HEK293 (cell line): ENCODE results near the gene SCAF4.

ENCODE experiments used
- CTCF ChIA-PET: fragments of 350-600 bp; formaldehyde crosslinking; extraction: SDS; loops from one replicate; lab custom pipeline; 2021; ENCODE audit warnings: antibody characterized with exemption; lab: Yijun Ruan, JAX
- POLR2A ChIA-PET: fragments of 300-600 bp; formaldehyde crosslinking; extraction: SDS; loops from one replicate; lab custom pipeline; 2020; ENCODE audit warnings: antibody characterized with exemption, inconsistent platforms; lab: Yijun Ruan, JAX
- H3K27ac ChIP-seq: fragments of 200-500 bp; sonication (Bioruptor generic); 2 replicates; pipeline ENCODE4 v1.5.1; 2014; ENCODE audit warnings: low read depth, low read length, control low read depth, inconsistent platforms; ENCODE audit errors: extremely low read depth
- H3K36me3 ChIP-seq, 2 experiments: fragments of 200-500 bp in 1 of 2; sonication (Bioruptor generic) in 1 of 2; 1 replicate in 1 of 2; 2 replicates in 1 of 2; pipeline ENCODE4 v1.5.1; 2014 to 2017; ENCODE audit warnings: inconsistent platforms in 2 of 2, low read length in 2 of 2; ENCODE audit not compliant: control insufficient read depth in 2 of 2, insufficient read depth in 1 of 2
- H3K4me1 ChIP-seq: fragments of 200-500 bp; sonication (Bioruptor generic); 2 replicates; pipeline ENCODE4 v1.5.1; 2014; ENCODE audit warnings: mild to moderate bottlenecking, low read length, inconsistent platforms; ENCODE audit not compliant: control insufficient read depth, insufficient read depth
- H3K4me3 ChIP-seq: 2 replicates; pipeline ENCODE4 v1.5.1; 2011; ENCODE audit warnings: low read depth, mild to moderate bottlenecking, control low read depth, low read length, moderate library complexity
- H3K9me3 ChIP-seq: fragments of 200-500 bp; sonication (Bioruptor generic); 2 replicates; pipeline ENCODE4 v1.5.1; 2014; ENCODE audit warnings: low read depth, low read length, inconsistent platforms; ENCODE audit not compliant: control insufficient read depth, insufficient read depth
- INSM2 ChIP-seq: fragments of 450-650 bp; formaldehyde crosslinking; IDR thresholded peaks from 2 replicates; pipeline ENCODE4 v1.5.1; 2016; ENCODE audit warnings: missing biosample characterization, missing genetic modification characterization
- PRDM1 ChIP-seq: fragments of 450-650 bp; formaldehyde crosslinking; IDR thresholded peaks from 2 replicates; pipeline ENCODE4; 2016; ENCODE audit warnings: missing biosample characterization, missing genetic modification characterization
- YY1 ChIP-seq: fragments of 450-650 bp; formaldehyde crosslinking; IDR thresholded peaks from 2 replicates; pipeline ENCODE4 v1.5.1; 2018; ENCODE audit warnings: missing biosample characterization, missing genetic modification characterization
- ZBTB1 ChIP-seq: fragments of 450-650 bp; formaldehyde crosslinking; IDR thresholded peaks from 2 replicates; pipeline ENCODE4 v1.5.1; 2016; ENCODE audit warnings: missing biosample characterization, missing genetic modification characterization
- ZBTB7A ChIP-seq: fragments of 450-650 bp; formaldehyde crosslinking; IDR thresholded peaks from 2 replicates; pipeline ENCODE4 v1.5.1; 2016; ENCODE audit warnings: low read depth, missing biosample characterization, missing genetic modification characterization
- ZNF16 ChIP-seq: fragments of 450-650 bp; formaldehyde crosslinking; IDR thresholded peaks from 2 replicates; pipeline ENCODE4 v1.5.1; 2016; ENCODE audit warnings: low read depth, missing biosample characterization, missing genetic modification characterization
- ZNF223 ChIP-seq: fragments of 450-650 bp; formaldehyde crosslinking; IDR thresholded peaks from 2 replicates; pipeline ENCODE4 v1.5.1; 2016; ENCODE audit warnings: missing biosample characterization, missing genetic modification characterization
- ZNF280D ChIP-seq: fragments of 450-650 bp; formaldehyde crosslinking; IDR thresholded peaks from 2 replicates; pipeline ENCODE4 v1.5.1; 2016; ENCODE audit warnings: missing biosample characterization, missing genetic modification characterization
- ZNF341 ChIP-seq: fragments of 450-650 bp; formaldehyde crosslinking; IDR thresholded peaks from 2 replicates; pipeline ENCODE4; 2016; ENCODE audit warnings: low read depth, missing biosample characterization, missing genetic modification characterization
- ZNF350 ChIP-seq: fragments of 450-650 bp; formaldehyde crosslinking; IDR thresholded peaks from 2 replicates; pipeline ENCODE4 v1.5.0; 2017; ENCODE audit warnings: missing biosample characterization, mild to moderate bottlenecking, missing genetic modification characterization
- ZNF354C ChIP-seq: fragments of 450-650 bp; formaldehyde crosslinking; IDR thresholded peaks from 2 replicates; pipeline ENCODE4 v1.5.1; 2016; ENCODE audit warnings: missing biosample characterization, missing genetic modification characterization, low read depth, borderline replicate concordance
- ZNF433 ChIP-seq: fragments of 450-650 bp; formaldehyde crosslinking; IDR thresholded peaks from 2 replicates; pipeline ENCODE4 v1.5.1; 2016; ENCODE audit warnings: missing biosample characterization, missing genetic modification characterization, low read depth
- ZNF510 ChIP-seq: fragments of 450-650 bp; formaldehyde crosslinking; IDR thresholded peaks from 2 replicates; pipeline ENCODE4 v1.5.1; 2018; ENCODE audit warnings: mild to moderate bottlenecking, missing genetic modification characterization, missing biosample characterization; ENCODE audit not compliant: insufficient replicate concordance
- ZNF513 ChIP-seq: fragments of 450-650 bp; IDR thresholded peaks from 2 replicates; pipeline ENCODE4 v1.5.1; 2018; ENCODE audit warnings: missing biosample characterization, missing genetic modification characterization
- ZNF521 ChIP-seq: fragments of 450-650 bp; formaldehyde crosslinking; IDR thresholded peaks from 2 replicates; pipeline ENCODE4 v1.5.1; 2017; ENCODE audit warnings: missing biosample characterization, mild to moderate bottlenecking, missing genetic modification characterization
- ZNF558 ChIP-seq: fragments of 450-650 bp; formaldehyde crosslinking; IDR thresholded peaks from 2 replicates; pipeline ENCODE4 v1.5.1; 2016; ENCODE audit warnings: missing biosample characterization, missing genetic modification characterization
- ZNF645 ChIP-seq: fragments of 450-650 bp; formaldehyde crosslinking; IDR thresholded peaks from 2 replicates; pipeline ENCODE4; 2016; ENCODE audit warnings: missing biosample characterization, missing genetic modification characterization
- ZNF701 ChIP-seq: fragments of 450-650 bp; formaldehyde crosslinking; IDR thresholded peaks from 2 replicates; pipeline ENCODE4 v1.5.1; 2016; ENCODE audit warnings: missing biosample characterization, missing genetic modification characterization
- TF ChIP-seq, protein P1 (sequence below): fragments of 450-650 bp; formaldehyde crosslinking; IDR thresholded peaks from 2 replicates; pipeline ENCODE4 v1.5.1; 2016; ENCODE audit warnings: missing biosample characterization, missing genetic modification characterization

SCAF4 gene

GRCh38 chr21:31772674-31773555, 41.0 kb upstream of the SCAF4 start:
- POLR2A ChIA-PET, result interaction anchor here (0.6 kb wide), 1 partner anchor 133 kb away, joined by 3 read pairs; no protein-coding TSS in a partner anchor
- no peak for TF ChIP-seq ZNF513
- no peak for TF ChIP-seq ZNF354C
- TF ChIP-seq ZNF16 (tag by site-specific recombination), result no peak
- TF ChIP-seq ZNF280D (tag by site-specific recombination), result no peak
- TF ChIP-seq, all 188 proteins: peak for 0
- Histone ChIP-seq H3K27ac (no peak overlapping the region), H3K9me3 (no peaks in the 10 kb centered on the region), H3K36me3 (no peaks in the 10 kb centered on the region), H3K4me3 (no peak overlapping the region), H3K4me1 (no peaks in the 10 kb centered on the region)
- CTCF ChIA-PET, result interaction anchor here (0.8 to 1.2 kb wide), 2 partner anchors 10 to 93 kb away, joined by 3 to 4 read pairs; no protein-coding TSS in a partner anchor

- no peaks in the 10 kb centered on the region for H3K4me1 ChIP-seq
- ChIA-PET POLR2A (no interaction called here), CTCF (interaction anchor here (0.6 to 1.2 kb wide), 4 partner anchors 11 to 486 kb away, joined by 3 to 5 read pairs (median 3); no protein-coding TSS in a partner anchor)
- no peak overlapping the region for H3K4me3 ChIP-seq
- TF ChIP-seq ZNF341 (tag by site-specific recombination), result no peak
- no peak for TF ChIP-seq ZNF558 (tag by site-specific recombination)
- no peak for TF ChIP-seq ZNF645 (tag by site-specific recombination)
- no peak for TF ChIP-seq ZNF223 (tag by site-specific recombination)
- TF ChIP-seq YY1, result no peak
- no peak for TF ChIP-seq ZNF510 (tag by site-specific recombination)
- H3K27ac ChIP-seq, result no peak overlapping the region
- no peaks in the 10 kb centered on the region for H3K9me3 ChIP-seq
- no peaks in the 10 kb centered on the region for H3K36me3 ChIP-seq
These were observed 39.8 kb upstream of the SCAF4 start for GRCh38 chr21:31771685-31772084.

- H3K4me3 ChIP-seq, result no peak overlapping the region
- ChIA-PET POLR2A (no interaction called here), CTCF (interaction anchor here (0.7 to 1.1 kb wide), 2 partner anchors 13 to 17 kb away, joined by 3 to 5 read pairs; no protein-coding TSS in a partner anchor)
- H3K4me1 ChIP-seq, result no peaks in the 10 kb centered on the region
- no peaks in the 10 kb centered on the region for H3K9me3 ChIP-seq
- no peaks in the 10 kb centered on the region for H3K36me3 ChIP-seq
- no peak overlapping the region for H3K27ac ChIP-seq
- no peak for TF ChIP-seq ZNF350 (tag by site-specific recombination)
- TF ChIP-seq ZBTB7A (tag by site-specific recombination), result no peak
- no peak for TF ChIP-seq ZNF521 (tag by site-specific recombination)
- TF ChIP-seq INSM2 (tag by site-specific recombination), result no peak
- TF ChIP-seq ZBTB1 (tag by site-specific recombination), result no peak
- TF ChIP-seq ZNF701 (tag by site-specific recombination), result no peak
- no peak for TF ChIP-seq ZNF433 (tag by site-specific recombination)
- TF ChIP-seq PRDM1 (tag by site-specific recombination), result no peak
- TF ChIP-seq, protein P1, sequence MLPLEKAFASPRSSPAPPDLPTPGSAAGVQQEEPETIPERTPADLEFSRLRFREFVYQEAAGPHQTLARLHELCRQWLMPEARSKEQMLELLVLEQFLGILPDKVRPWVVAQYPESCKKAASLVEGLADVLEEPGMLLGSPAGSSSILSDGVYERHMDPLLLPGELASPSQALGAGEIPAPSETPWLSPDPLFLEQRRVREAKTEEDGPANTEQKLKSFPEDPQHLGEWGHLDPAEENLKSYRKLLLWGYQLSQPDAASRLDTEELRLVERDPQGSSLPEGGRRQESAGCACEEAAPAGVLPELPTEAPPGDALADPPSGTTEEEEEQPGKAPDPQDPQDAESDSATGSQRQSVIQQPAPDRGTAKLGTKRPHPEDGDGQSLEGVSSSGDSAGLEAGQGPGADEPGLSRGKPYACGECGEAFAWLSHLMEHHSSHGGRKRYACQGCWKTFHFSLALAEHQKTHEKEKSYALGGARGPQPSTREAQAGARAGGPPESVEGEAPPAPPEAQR (tag by site-specific recombination), result no peak
These were observed 36.8 kb upstream of the SCAF4 start for GRCh38 chr21:31768710-31769109.
